Stimulated activated CD8-positive, alpha-beta memory T cell treated with anti-CD3 and anti-CD28 coated beads, Interleukin-7, amount 100 ng/mL, for 24 hours (primary cell): ENCODE results near the gene INO80B.
"Not testable (repeated sequence)": the region's sequence is repeated elsewhere in the genome, so short reads cannot be mapped to it uniquely, and the experiment has no call there.

ENCODE experiments used
- DNase-seq: peaks from one replicate; pipeline ENCODE4 v3.0.0-alpha.2; 2020; ENCODE audit warnings: low read depth

The INO80B gene

DNA sequence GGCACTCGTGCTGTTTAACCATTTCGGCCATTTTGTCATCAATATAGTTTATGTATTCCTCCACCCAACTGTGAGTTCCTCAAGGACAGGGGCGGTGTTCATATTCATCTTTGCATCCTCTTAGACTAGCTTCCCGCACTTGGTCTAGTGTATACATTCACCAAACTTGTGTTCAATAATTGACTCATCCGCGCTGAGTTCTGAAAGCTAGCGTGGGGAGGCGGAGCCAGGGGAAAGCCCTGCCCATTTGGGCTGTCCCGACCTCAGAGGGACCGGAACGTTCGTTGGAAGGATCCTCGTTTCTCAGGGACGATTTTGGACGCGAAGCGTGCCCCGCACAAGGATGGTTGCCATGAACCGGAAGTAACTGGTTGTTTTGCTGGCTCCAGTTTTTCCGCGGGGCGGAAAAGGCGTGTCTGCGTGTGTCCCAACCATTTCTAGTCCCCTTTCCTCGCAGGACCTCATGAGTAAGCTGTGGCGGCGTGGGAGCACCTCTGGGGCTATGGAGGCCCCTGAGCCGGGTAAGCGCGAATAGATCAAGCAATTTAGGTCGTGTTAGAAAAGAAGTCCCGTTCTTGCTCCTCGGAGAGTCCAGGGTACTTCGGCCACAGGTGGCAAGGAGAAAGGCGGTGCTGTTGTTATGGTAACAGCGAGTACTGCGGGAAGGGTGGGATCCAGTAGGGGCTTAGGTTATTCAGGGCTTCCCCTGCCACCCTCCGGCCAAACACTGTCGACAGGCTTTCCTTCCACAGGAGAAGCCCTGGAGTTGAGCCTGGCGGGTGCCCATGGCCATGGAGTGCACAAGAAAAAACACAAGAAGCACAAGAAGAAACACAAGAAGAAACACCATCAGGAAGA lies at the start of gene INO80B:
Gene INO80B (plus strand): TSS at position 434 of the 858 bp plus-strand sequence. CDS start 30 bp downstream, at position 464.
- peak; percentile 94 for DNase-seq

DNA sequence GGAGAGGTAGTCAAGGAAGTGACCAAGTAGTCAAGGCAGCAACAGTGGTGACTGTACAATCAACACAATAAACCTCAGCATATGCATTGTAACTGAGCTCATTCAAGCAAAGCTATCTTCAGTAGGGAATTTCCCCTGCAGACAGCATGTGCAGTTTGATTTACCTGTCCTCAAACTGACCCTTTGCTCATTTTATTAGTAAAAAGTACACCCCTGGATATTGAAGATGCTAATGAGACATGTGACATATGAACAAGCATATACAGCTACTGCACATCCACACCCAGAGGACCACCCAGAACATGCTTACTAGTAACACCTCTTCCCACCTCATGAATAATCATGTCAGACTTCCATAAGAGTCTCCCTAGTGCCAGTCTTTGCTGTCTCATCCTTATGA lies 48.9 kb upstream of the INO80B start:
- no peak for DNase-seq

DNA sequence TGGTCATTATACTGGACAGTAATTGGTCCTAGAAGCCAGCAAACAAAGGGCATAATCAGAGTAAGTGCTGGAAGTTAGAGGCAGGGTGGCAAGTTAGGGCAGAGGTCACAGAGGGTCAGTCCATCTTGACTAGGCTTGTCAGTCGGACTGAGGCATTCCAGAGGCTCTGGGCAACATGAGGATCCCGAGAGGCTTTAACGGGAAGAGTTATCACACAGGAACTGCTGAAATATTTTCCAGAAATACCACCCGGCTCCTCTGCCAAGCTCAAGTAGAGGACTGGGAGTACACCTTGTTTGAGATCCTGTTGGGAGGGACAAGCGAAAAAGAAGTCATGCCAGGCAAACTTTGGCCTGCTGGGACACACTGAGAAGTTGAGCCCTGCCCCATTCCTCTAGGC lies 47.2 kb upstream of the INO80B start:
- no peak for DNase-seq

DNA sequence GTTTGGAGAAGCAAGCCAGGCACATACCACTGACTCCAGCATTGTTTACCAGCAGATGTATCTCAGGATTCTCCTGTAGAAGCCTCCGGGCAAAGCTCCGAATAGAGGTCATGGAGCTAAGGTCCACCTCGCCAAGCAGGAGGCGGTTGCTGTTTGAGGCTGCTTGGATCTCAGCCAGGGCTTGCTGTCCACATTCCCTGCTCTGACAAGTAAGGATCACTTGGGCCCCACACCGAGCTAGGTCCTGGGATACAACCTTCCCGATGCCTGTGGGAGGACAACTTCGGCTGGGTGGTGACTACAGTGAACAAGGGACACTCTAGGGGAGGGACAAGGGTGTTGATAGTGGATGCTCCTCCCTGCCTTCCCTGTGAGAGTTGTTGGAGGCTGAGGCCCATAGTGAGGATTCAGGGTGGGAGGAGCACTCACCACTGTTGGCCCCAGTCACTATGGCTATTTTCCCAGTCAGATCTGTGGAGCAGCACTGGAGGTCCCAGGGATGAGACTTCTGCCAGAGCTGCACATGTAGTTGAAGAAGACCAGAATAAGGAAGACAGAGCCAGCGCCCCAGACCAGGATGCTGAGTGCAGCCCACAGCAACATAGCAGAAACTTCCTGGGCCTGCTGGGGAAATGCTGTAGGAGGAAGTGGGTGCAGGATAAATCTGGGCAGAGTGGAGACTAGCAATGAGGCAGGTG lies 41.7 kb upstream of the INO80B start:
- no peak for DNase-seq

DNA sequence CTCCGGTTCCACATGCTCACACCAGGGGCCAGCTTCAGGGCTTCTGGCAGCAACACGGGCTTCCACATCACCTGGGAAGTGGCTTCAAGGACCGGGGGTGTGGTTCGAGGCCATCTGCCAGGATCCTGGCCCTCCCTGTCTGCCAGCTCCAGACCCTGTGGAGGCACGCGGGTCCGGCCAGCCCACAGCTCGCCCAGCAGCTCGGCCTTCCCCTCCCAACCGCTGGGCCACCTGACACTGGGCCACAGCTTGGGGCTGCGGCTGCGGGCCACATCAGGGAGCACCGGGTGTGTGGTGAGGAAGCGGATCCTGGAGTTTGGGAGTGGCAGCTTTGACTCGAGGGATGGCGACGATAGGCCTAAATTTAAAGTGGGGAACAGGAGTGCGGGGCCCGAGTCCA lies 40.4 kb upstream of the INO80B start:
- DNase-seq, result no peak

DNA sequence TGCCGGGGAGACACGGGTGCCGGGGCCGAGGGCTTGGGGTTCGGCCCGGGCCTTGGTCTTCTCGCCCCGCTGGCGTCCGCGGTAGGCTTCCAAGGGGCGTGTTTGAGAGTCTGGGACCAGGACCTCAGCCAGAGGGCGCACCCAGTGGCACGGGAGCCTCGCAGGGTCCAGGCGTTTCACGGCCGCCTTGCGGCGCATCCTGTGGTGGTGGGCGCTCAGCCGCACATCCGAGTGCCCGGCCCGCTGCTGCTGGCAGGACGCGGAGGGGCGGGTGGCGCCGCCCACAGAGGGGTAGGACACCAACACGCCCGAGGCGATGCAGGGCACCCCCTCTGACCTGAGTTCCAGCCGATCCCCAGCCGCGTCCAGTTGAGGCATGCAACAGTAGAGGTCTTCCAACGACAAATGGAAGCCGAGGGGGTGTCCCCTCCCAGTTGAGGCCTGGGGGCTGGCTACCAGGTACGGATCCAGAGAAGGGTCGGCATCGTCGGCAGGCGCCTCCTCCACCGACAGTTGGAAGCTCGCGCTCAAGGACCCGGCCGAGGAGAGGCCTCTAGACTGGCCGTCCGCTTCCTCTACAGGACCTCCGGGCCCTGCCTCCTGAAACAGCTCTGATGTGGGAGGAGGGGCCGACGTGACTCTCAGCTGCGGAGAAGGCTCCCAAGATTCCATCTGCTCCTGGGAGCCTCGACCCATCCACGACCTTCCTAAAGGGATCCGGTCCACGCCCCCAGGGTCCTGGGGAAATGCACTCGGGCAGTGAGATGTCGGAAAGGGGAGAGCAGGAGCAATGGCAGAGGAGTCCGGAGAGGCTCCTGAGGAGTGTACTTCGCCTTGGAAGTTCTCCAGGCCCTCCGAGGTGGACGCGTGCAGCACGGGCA lies 39.8 kb upstream of the INO80B start:
- no peak for DNase-seq

DNA sequence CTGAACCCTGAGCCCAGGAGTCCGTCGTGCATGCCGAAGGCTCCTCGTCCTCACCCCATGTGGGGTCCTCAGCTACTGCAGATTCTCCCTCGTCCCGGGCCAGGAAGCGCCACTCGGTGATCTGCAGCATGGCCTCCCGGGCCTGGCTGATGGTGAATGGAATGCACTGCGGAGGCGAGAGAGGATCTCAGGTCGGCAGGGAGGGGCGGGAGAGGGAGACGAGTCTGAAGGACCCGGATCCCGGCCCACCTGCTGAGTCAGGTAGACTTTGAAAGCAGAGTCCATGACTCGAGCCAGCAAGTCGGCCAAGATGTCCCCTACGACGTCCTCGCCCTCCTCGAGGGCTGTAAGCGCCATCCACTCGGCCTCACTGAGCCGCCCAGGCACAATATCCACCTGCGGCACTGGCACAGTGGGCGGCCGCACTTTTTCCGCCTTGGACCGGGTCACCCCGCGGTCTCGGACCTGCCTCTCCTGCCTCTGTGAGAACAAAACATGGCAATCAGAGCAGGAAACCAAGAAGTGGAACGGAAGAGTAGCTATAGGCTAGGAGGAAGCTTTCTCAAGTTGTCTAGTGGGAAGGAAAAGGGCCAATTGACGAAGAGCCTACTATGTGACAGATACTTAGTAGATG lies 39.0 kb upstream of the INO80B start:
- no peak for DNase-seq

DNA sequence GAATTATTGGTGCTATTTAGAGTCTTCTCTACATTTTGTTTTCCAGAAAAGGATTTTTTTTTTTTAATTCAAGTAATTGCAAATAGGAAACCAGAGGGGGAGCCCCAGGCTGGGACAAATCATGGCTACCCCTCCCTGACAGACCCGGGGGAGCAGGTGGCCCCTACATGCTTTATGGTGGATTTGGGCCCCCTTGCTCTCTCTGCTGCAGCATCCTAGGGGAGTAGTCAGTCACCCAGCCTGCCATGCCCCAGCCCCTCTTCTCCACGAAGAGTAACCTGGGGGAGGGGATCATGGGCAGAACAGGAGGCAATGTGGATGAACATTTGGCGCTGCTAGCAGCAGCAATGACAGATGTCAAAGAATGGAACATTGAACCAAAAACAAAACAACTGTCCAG lies 38.1 kb upstream of the INO80B start:
- no peak for DNase-seq

DNA sequence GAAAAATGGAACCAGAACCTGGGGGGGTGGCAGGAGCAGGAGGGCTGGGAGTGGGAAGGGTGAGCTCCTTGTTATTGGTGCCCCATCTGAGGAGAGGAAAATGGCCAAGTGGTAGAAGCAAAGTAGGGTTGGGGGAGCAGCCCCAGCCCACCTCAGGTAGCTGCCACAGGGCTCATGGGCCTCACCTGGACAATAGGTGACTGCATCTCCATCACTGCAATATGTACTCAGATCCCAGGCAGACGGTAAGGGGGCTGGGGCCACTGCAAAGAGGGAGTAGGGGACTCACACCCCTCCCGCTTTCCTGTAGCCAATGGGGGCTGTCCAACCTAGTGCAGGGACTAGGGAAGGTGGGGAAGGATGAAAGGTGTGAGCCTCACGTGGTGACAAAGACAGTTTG lies 37.7 kb upstream of the INO80B start:
- no peak for DNase-seq

DNA sequence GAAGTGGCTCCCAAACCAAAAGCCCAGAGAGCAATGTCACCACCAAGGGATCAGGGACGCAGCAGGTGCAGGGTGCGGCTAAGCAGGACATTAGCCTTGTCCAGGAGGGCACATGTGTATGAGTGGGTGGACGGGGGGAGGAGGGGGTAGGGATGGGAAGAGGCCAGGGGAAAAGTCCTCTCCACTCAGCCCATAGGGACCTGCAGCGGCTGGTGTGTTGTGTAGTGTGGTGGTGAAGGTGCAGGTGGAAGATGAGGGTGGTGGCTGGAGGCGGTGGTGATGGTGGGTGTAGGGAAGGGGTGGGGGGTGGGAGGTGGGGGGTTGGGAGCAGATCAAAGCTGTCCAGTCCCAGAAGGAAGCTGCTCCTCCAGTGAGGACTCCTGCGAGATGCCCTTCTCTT lies 37.1 kb upstream of the INO80B start:
- DNase-seq, result no peak

DNA sequence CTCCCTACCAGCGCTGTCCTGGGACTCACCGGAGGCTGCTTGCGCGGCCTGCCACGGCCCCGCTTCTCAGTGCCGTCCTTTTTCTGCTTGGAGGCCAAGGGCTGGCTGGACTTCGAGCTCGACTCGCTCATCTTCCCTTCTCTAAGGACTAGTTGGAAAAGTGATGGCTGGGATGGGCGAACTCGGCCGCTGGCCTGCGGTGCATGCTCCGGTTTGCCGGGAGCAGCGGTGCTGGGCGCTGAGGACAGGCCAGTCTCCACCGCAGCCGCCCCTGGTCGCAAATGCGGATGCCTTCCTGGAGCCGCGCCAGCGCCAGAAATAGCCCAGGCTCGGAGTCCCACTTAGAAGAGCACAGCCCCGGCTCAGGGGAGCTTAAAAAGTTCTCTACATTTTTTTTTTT lies 36.6 kb upstream of the INO80B start:
- no peak for DNase-seq

DNA sequence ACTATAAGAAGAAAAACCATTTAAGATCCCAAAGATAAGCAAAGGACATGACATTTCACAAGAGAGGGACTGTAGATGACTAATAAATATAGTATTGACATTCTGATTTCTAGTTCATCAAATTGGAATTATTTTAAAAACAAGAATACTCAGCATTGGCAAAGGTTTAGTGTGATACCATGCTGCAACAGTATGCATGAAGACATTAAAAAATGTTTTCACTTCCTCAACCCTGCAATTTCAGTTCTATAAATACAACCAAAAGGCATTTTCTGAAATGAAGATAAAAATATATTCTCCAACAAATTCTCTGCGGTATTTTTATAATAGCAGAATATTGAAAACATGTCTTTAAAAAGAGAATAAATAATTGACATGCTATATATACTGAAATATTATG lies 35.5 kb upstream of the INO80B start:
- DNase-seq, result no peak

DNA sequence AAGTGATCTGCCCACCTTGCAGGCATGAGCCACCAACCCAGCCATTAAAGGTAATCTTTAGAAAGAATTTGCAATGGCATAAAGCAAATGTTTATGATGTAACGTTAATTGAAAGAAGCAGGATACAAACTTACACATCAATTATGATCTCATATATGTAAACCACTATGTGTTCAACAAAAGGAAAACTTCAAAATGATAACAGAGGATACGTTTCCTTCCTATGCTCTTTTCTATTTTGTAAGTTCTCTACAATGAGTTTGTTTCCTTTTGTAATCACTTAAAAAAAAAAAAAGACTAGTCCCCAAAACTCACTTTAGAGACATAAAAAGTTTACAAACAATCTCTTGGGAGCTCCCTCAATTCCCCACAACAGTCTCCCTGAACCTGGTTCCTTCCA lies 34.9 kb upstream of the INO80B start:
- DNase-seq, result no peak

DNA sequence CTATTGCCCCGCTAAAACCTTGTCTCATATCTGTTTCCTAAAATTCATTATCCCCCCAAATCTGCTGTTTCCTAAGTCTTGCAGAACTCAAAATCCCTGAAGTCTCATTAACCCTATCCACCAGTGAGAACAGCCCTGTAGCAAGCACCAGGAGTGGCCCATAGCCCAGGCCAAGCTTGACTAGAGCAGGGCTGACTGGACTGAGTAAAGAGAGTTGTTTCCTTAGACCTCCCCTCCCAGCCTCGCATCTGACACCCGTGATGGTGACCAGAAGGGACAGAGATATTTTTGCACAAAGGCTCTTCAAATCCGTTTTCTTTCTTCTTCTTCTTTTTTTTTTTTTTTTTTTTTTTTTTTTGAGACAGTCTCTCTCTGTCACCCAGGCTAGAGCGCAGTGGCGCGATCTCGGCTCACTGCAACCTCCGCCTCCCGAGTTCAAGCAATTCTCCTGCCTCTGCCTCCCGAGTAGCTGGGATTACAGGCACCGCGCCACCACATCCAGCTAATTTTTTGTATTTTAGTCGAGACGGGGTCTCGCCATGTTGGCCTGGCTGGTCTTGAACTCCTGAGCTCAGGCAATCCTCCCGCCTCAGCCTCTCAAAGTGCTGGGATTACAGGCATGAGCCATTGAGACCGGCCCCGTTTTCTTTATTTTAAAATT lies 34.3 kb upstream of the INO80B start:
- not testable (repeated sequence) for DNase-seq

DNA sequence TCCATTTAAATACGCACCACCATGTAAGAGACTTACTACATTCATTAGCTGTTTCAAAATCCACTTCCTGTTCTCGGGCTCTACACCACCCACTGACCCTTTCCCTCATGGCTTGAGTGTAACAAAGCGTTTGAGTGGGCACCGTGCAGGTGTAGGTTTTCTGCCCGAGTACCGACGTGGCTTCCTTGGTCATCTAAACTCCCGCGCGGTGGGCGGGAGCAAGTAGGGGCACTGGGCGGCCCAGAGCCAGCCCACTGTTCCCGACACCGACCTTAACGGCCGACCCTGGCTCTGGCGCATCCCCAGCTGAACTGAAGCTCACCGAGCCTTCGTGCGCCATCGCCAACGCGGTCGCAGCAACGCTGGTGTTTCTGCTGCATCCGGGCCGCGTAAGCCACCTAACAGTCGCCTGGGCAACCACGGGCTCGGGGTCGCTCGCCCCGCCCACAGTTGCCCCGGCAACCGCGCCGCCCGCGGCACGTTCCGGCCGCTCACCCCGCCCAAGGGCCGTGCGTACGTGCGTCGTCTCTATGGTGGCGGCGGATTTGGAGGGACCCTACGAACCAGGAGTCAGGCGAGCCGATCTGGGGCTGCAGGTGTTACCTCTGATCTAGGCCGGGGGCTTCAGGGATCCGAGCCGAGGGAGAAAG lies 33.5 kb upstream of the INO80B start, which contains the start of the genes C2orf81 and WDR54:
Gene C2orf81 (minus strand): TSS at position 399 of the 650 bp plus-strand sequence. CDS start 59 bp downstream, at position 340.
Gene WDR54 (plus strand): TSS at position 510 of the 650 bp plus-strand sequence. CDS start 424 bp downstream, outside the sequence.
- DNase-seq, result peak; percentile 77

DNA sequence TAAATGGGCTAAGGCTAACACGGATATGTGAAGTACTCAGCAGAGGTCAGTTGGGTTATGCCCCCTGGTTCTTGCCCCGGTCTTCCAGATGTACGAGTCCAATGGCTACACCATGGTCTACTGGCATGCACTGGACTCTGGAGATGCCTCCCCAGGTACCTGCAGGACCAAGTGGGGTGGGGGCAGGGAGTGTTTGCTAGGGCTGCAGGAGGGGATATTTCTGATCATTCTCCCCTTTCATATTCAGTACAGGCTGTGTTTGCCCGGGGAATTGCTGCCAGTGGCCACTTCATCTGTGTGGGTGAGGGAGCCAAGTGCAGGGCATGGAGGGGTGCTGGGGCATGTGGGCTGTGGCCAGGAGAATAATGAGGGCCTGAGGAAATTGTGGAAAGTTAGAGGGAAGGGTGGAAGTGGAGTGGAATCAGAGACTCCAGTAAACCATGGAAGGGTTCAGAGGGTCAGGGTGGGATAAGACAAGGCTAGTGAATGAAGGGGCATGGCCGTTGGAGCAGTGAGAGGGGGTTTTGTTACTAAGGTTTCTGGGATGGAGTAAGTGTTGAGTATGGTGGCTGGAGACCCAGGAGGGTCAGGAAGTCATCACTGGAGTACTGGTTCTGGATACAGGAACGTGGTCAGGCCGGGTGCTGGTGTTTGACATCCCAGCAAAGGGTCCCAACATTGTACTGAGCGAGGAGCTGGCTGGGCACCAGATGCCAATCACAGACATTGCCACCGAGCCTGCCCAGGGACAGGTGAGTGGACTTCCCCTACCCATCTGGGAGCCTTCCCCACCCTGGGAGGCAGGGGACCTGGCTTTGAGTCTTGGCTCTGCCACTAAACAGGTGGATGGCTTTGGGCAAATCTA lies 31.4 kb upstream of the INO80B start:
- DNase-seq, result no peak

DNA sequence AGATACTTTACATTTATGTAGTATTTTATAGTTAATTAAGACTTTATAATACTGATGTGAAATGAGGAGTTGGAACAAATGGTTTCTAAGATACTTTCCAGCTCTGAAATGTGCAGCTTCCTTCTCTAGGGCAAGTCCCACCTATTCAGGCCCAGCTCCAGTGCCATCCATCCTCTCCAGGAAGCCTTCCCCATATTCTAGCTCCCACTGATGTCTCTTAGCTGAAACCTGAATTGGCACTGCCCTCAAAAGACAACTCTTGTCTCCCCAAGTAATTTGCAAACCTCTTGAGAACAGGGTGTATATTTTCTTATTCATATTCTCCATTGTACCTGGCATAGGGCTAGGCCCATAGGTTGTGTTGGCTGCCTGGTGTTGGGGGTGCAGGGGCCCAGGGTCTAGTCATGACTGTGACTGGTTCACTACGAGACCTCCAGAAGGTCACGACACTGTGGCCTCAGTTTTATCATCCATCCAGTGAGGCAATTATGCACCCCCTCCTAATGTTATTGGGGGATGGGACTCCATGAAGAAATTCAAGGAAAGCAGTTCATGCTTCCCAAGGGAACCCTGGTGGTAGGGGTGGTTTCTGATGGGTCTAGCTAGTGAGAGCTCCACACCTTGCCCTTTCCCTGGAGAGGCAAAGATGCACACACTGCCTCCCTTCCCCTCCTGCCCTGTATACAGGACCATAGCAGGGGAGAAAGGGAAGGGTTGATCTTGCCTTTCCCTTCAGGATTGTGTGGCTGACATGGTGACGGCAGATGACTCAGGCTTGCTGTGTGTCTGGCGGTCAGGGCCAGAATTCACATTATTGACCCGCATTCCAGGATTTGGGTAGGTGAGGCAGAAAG lies 30.5 kb upstream of the INO80B start:
- DNase-seq, result no peak

DNA sequence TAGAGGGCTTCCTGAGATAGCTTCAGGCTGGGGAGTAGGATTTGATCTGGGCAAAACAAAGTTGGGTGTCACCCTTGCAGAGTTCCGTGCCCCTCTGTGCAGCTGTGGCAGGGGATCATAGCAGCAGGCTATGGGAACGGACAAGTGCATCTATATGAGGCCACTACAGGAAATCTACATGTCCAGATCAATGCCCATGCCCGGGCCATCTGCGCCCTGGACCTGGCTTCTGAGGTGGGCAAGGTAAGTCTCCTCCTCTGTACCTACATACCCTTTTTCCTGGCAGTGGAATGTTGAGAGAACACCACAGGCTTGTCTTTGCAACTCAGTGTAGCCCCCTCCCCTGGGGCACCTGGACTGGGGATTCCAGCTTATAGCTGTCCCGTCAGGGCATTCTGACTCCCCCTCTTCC lies 29.9 kb upstream of the INO80B start:
- DNase-seq, result no peak

DNA sequence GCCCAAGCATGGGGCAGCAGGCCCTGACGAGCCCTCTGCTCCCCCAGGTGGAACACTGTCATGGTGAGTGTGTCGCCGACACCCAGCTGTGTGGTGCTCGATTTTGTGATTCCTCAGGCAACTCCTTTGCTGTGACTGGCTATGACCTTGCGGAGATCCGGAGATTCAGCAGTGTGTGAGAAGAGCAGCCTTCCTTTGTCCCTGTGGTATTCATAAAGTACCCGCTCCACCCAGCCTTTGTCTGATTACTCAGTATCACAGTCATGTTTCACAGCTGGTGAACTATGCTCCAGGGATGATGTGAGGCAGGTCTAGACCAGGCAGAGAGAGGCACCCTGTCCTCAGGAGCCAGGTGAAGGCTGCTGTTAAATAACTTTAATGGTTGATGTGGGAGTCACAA lies 29.4 kb upstream of the INO80B start:
- DNase-seq, result no peak
